ENCODE data around the gene CCDC186.

The CCDC186 gene

GRCh38 chr10:114135476-114135875 is 38.5 kb downstream of the CCDC186 start:
- DNase-seq: no peak
- TF ChIP-seq, protein P1, sequence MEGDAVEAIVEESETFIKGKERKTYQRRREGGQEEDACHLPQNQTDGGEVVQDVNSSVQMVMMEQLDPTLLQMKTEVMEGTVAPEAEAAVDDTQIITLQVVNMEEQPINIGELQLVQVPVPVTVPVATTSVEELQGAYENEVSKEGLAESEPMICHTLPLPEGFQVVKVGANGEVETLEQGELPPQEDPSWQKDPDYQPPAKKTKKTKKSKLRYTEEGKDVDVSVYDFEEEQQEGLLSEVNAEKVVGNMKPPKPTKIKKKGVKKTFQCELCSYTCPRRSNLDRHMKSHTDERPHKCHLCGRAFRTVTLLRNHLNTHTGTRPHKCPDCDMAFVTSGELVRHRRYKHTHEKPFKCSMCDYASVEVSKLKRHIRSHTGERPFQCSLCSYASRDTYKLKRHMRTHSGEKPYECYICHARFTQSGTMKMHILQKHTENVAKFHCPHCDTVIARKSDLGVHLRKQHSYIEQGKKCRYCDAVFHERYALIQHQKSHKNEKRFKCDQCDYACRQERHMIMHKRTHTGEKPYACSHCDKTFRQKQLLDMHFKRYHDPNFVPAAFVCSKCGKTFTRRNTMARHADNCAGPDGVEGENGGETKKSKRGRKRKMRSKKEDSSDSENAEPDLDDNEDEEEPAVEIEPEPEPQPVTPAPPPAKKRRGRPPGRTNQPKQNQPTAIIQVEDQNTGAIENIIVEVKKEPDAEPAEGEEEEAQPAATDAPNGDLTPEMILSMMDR (IDR thresholded peaks at IDR 0.05): no peak
- Mint-ChIP-seq H3K4me1 (no peaks in the 10 kb centered on the region), H3K9me3 (peaks cover 4% of the 10 kb centered on the region), H3K36me3 (ENCODE audit: low read depth) (peaks cover 52% of the 10 kb centered on the region), H3K27me3 (ENCODE audit: low read depth, poor library complexity) (no peaks in the 10 kb centered on the region), H3K4me3 (no peak overlapping the region), H3K27ac (no peak overlapping the region)

DNA sequence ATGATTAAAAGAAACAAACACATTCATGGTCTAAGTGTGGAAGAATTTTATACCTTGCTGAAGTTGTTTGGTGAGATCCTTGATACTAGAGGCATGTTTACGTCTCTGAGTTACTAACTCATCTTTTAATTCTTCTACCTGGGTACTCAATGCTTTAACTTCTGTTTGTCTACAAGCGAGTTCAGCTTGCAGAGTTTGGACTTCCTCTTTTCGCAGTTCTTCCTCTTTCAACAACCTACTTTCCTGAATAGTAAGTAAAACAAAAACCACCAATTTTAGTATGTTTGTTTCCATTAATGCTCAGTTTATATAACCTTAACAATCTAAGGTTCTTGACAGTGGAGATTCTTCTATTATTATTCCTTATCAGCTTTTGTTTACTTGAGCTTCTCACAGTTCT is 42.9 kb downstream of the CCDC186 start:
- Mint-ChIP-seq H3K36me3 (ENCODE audit: low read depth) (peaks cover 71% of the 10 kb centered on the region), H3K4me1 (no peaks in the 10 kb centered on the region), H3K27ac (no peak overlapping the region), H3K9me3 (no peaks in the 10 kb centered on the region), H3K4me3 (no peak overlapping the region), H3K27me3 (ENCODE audit: low read depth, poor library complexity) (no peaks in the 10 kb centered on the region)
- no peak for DNase-seq
- TF ChIP-seq, protein P1 (IDR thresholded peaks at IDR 0.05): no peak

GRCh38 chr10:114121031-114121430 is 53.0 kb downstream of the CCDC186 start:
- Mint-ChIP-seq H3K4me3 (no peak overlapping the region), H3K36me3 (ENCODE audit: low read depth) (peaks cover 15% of the 10 kb centered on the region), H3K4me1 (no peaks in the 10 kb centered on the region), H3K27me3 (ENCODE audit: low read depth, poor library complexity) (peaks cover 5% of the 10 kb centered on the region), H3K9me3 (no peaks in the 10 kb centered on the region), H3K27ac (no peak overlapping the region)
- TF ChIP-seq, protein P1 (IDR thresholded peaks at IDR 0.05): no peak
- DNase-seq: no peak

- H3K27me3 Mint-ChIP-seq (ENCODE audit: low read depth, poor library complexity): peaks cover 5% of the 10 kb centered on the region
- TF ChIP-seq, protein P1 (IDR thresholded peaks at IDR 0.05): no peak
- H3K4me3 Mint-ChIP-seq: no peak overlapping the region
- peaks cover 10% of the 10 kb centered on the region for H3K36me3 Mint-ChIP-seq (ENCODE audit: low read depth)
- no peak overlapping the region for H3K27ac Mint-ChIP-seq
- no peak for DNase-seq
- no peaks in the 10 kb centered on the region for H3K4me1 Mint-ChIP-seq
- no peaks in the 10 kb centered on the region for H3K9me3 Mint-ChIP-seq
Measured at GRCh38 chr10:114118514-114118913, 55.5 kb downstream of the CCDC186 start.

- Mint-ChIP-seq H3K4me3 (no peak overlapping the region), H3K4me1 (no peaks in the 10 kb centered on the region), H3K36me3 (ENCODE audit: low read depth) (peaks cover 10% of the 10 kb centered on the region), H3K27ac (no peak overlapping the region), H3K27me3 (ENCODE audit: low read depth, poor library complexity) (peaks cover 5% of the 10 kb centered on the region), H3K9me3 (no peaks in the 10 kb centered on the region)
- DNase-seq: no peak
- TF ChIP-seq, protein P1 (IDR thresholded peaks at IDR 0.05): no peak
Measured at GRCh38 chr10:114117728-114118127, 56.3 kb downstream of the CCDC186 start.

DNA sequence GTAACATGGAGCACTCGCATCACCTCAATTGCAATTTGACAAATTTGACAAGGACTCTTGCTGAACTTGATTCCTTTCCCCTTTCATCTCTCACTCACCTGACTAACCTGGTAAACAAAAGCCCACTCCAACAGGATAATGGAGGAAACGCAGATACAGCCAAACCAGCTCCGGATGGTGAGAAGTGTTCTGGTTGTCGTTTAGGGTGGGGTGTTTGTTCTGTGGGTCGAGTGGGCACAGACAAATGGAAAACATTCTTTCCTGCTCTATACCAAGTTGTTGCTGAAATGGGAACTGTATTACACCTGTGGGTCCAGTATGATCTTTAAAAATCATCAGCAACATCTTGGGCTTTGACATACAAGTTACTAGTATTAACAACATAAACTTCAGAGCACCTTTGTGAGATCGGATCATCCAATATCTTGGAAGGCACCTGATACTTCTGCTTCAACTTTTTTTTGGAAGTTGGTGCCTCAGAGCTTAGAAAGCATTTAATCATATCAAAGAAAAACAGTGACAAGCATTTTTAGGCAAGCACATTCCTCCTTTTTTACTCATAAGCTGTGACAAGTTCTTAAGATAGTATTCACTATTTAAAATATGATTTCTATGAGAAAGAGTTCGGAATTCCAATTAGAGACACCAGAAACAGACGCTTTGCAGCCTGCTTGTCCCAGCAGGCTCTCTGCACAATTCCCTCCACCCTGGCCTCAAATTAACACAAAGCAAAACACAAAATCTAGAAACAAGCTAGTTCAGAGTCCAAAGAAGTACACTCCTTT is 58.1 kb downstream of the CCDC186 start:
- Mint-ChIP-seq H3K4me3 (no peak overlapping the region), H3K4me1 (no peaks in the 10 kb centered on the region), H3K27ac (no peak overlapping the region), H3K9me3 (no peaks in the 10 kb centered on the region), H3K36me3 (ENCODE audit: low read depth) (peaks cover 5% of the 10 kb centered on the region), H3K27me3 (ENCODE audit: low read depth, poor library complexity) (peaks cover 5% of the 10 kb centered on the region)
- DNase-seq: no peak
- TF ChIP-seq, protein P1 (IDR thresholded peaks at IDR 0.05): no peak

Data from nephron progenitor cell (in vitro differentiated cells).